Smooth muscle cell of the brain vasculature (primary cell): Measurements from ENCODE around the gene NTN1.
"Not testable (repeated sequence)": the region's sequence is repeated elsewhere in the genome, so short reads cannot be mapped to it uniquely, and the experiment has no call there.

Experiments used
- DNase-seq: peaks from one replicate; pipeline ENCODE4 v3.0.0-alpha.2; 2012; ENCODE audit warnings: low read depth, low spot score

Gene NTN1

GRCh38 chr17:9021158-9021991 is at the start of gene NTN1:
Gene NTN1, plus strand, starts transcription at chr17:9021510. Its CDS starts 864 bp downstream, at chr17:9022374.
- no peak for DNase-seq

- DNase-seq, result no peak
Measured at GRCh38 chr17:8975091-8975725, 46.1 kb upstream of the NTN1 start.

GRCh38 chr17:8976638-8977037 is 44.7 kb upstream of the NTN1 start:
- no peak for DNase-seq

- DNase-seq, result no peak
Measured at GRCh38 chr17:8979715-8980114, 41.6 kb upstream of the NTN1 start.

GRCh38 chr17:8981443-8981842 is 39.9 kb upstream of the NTN1 start:
- DNase-seq, result no peak

- DNase-seq, result not testable (repeated sequence)
Measured at GRCh38 chr17:8984225-8984624, 37.1 kb upstream of the NTN1 start.

GRCh38 chr17:8985054-8985701 is 36.1 kb upstream of the NTN1 start:
- no peak for DNase-seq

GRCh38 chr17:8986295-8986694 is 35.0 kb upstream of the NTN1 start:
- no peak for DNase-seq

- DNase-seq, result not testable (repeated sequence)
Measured at GRCh38 chr17:8988263-8988935, 32.9 kb upstream of the NTN1 start.

- DNase-seq, result peak; percentile 26
Measured at GRCh38 chr17:8991514-8992285, 29.6 kb upstream of the NTN1 start.

GRCh38 chr17:8994319-8994718 is 27.0 kb upstream of the NTN1 start:
- no peak for DNase-seq

GRCh38 chr17:8995711-8996110 is 25.6 kb upstream of the NTN1 start:
- DNase-seq, result no peak

GRCh38 chr17:8997994-8998628 is 23.2 kb upstream of the NTN1 start:
- DNase-seq, result no peak

- no peak for DNase-seq
Measured at GRCh38 chr17:9001559-9001958, 19.8 kb upstream of the NTN1 start.

GRCh38 chr17:9002227-9002605 is 19.1 kb upstream of the NTN1 start:
- no peak for DNase-seq

GRCh38 chr17:9002606-9003354 is 18.5 kb upstream of the NTN1 start:
- no peak for DNase-seq

- no peak for DNase-seq
Measured at GRCh38 chr17:9003355-9004131, 17.8 kb upstream of the NTN1 start.

- DNase-seq, result no peak
Measured at GRCh38 chr17:9004132-9004960, 17.0 kb upstream of the NTN1 start.

GRCh38 chr17:9004961-9005285 is 16.4 kb upstream of the NTN1 start:
- no peak for DNase-seq
